ENCODE results near the gene ASB14. TPM values are rescaled to one million over a fixed set of nuclear protein-coding genes. Genes with fewer than 3 reads are reported as not detected.

ASB14 gene
- total RNA-seq, 1 experiment from 2014 or later: not detected

Other genes starting within 250 kb of the ASB14 start
- gene SPATA12, start 232.0 kb downstream of the ASB14 start, total RNA-seq (2014; rRNA removed; shearing (Covaris generic)): 0.42 and 0.69 TPM in 2 replicates
- 1.2 and 1.4 TPM in 2 replicates for gene IL17RD, start 127.3 kb downstream of the ASB14 start, total RNA-seq (2014; rRNA removed; shearing (Covaris generic))
- gene HESX1, start 92.7 kb downstream of the ASB14 start, total RNA-seq (2014; rRNA removed; shearing (Covaris generic)): 0.53 and 0.87 TPM in 2 replicates
- gene APPL1, start 65.0 kb downstream of the ASB14 start, total RNA-seq (2014; rRNA removed; shearing (Covaris generic)): 34.3 and 36.5 TPM in 2 replicates

Measured in SK-MEL-5 (cell line).